Common myeloid progenitor, CD34-positive (primary cell): ENCODE results near the gene CARD9.
A peak's percentile ranks its signal among the peaks of the same experiment; 100 is the strongest.

ENCODE experiments used
- CTCF ChIA-PET: fragments of 350-600 bp; sonication (Branson Sonifier 250); formaldehyde crosslinking; loops from one replicate; lab custom pipeline; 2021; ENCODE audit warnings: antibody characterized with exemption; lab: Charles Lee
- POLR2A ChIA-PET: fragments of 350-600 bp; sonication (Branson Sonifier 250); formaldehyde crosslinking; loops from one replicate; lab custom pipeline; 2021; ENCODE audit warnings: antibody characterized with exemption; lab: Charles Lee
- DNase-seq, 3 donors: peaks; one replicate each; pipeline versions ENCODE4 v3.0.0 to v3.0.0-alpha.2; 2013
- H3K27ac ChIP-seq, 2 experiments: 1 replicate in 1 of 2; 2 replicates in 1 of 2; pipeline ENCODE4 v1.7.0; 2013; ENCODE audit warnings: inconsistent platforms in 2 of 2, low read length in 2 of 2, mild to moderate bottlenecking in 2 of 2, low read depth in 1 of 2, moderate library complexity in 1 of 2; ENCODE audit not compliant: severe bottlenecking in 2 of 2, insufficient read depth in 1 of 2, poor library complexity in 1 of 2
- H3K27me3 ChIP-seq, 5 experiments: replicated peaks in 2 of 5; 1 replicate in 3 of 5; 2 replicates in 2 of 5; pipeline versions ENCODE4 v1.6.1 to v1.7.0; 2013; ENCODE audit warnings: low read length in 4 of 5, mild to moderate bottlenecking in 2 of 5, moderate library complexity in 2 of 5, inconsistent platforms in 1 of 5; ENCODE audit not compliant: insufficient read depth in 5 of 5, control insufficient read depth in 4 of 5
- H3K36me3 ChIP-seq, 4 experiments: 1 replicate in 2 of 4; 2 replicates in 2 of 4; pipeline versions ENCODE4 v1.6.1 to v1.7.0; 2013; ENCODE audit warnings: low read length in 3 of 4, control low read depth in 1 of 4, mild to moderate bottlenecking in 1 of 4; ENCODE audit not compliant: control insufficient read depth in 4 of 4, insufficient read depth in 4 of 4
- H3K4me1 ChIP-seq, 4 experiments: 1 replicate in 3 of 4; 2 replicates in 1 of 4; pipeline versions ENCODE4 v1.6.1 to v1.7.1; 2013; ENCODE audit warnings: low read length in 3 of 4, mild to moderate bottlenecking in 3 of 4, control low read depth in 1 of 4, inconsistent platforms in 1 of 4, moderate library complexity in 1 of 4; ENCODE audit not compliant: control insufficient read depth in 4 of 4, insufficient read depth in 4 of 4; ENCODE audit errors: control extremely low read depth in 1 of 4
- H3K4me3 ChIP-seq, 7 experiments: 1 replicate in 4 of 7; 2 replicates in 3 of 7; pipeline versions ENCODE4 v1.5.1 to v1.7.0; 2013; ENCODE audit warnings: mild to moderate bottlenecking in 7 of 7, low read length in 6 of 7, moderate library complexity in 6 of 7, inconsistent platforms in 2 of 7, low read depth in 2 of 7, control low read depth in 1 of 7; ENCODE audit not compliant: insufficient read depth in 4 of 7, control insufficient read depth in 1 of 7; ENCODE audit errors: extremely low read depth in 1 of 7
- H3K9me3 ChIP-seq, 5 experiments: 1 replicate in 4 of 5; 2 replicates in 1 of 5; pipeline versions ENCODE4 v1.6.1 to v1.7.1; 2013; ENCODE audit warnings: low read length in 4 of 5, mild to moderate bottlenecking in 2 of 5, inconsistent platforms in 1 of 5, low read depth in 1 of 5, moderate library complexity in 1 of 5; ENCODE audit not compliant: control insufficient read depth in 4 of 5, insufficient read depth in 2 of 5; ENCODE audit errors: control extremely low read depth in 1 of 5
- WGBS: methylation state at CpG from one replicate; pipeline ENCODE4 v1.1.5; 2013; ENCODE audit not compliant: insufficient coverage; 5-methylcytosine and 5-hydroxymethylcytosine counted together

The CARD9 gene

GRCh38 chr9:136365775-136366222 is 7.7 kb downstream of the CARD9 start:
- Histone ChIP-seq H3K36me3 (peaks cover 0 to 40% (median 16%) of the 10 kb centered on the region in 4 experiments), H3K4me3 (no peak overlapping the region), H3K27me3 (peaks cover 0 to 3% (median 0%) of the 10 kb centered on the region in 5 experiments), H3K4me1 (peaks cover 0 to 28% (median 19%) of the 10 kb centered on the region in 4 experiments), H3K27ac (no peak overlapping the region), H3K9me3 (no peaks in the 10 kb centered on the region)
- WGBS: 33% methylated on average over 9 of the region's 9 CpGs
- POLR2A ChIA-PET: interaction anchor here (0.5 kb wide), 1 partner anchor 272 kb away, joined by 3 read pairs; no protein-coding TSS in a partner anchor
- DNase-seq: peak in 2 of 3 donors; percentile 38 to 41
- CTCF ChIA-PET: interaction anchor here (1.2 to 4.5 kb wide), 10 partner anchors 9 to 54 kb away, joined by 3 to 22 read pairs (median 3); partner anchors contain the start of gene CARD9

GRCh38 chr9:136364942-136365774 is 8.3 kb downstream of the CARD9 start:
- POLR2A ChIA-PET: interaction anchor here (0.5 kb wide), 1 partner anchor 271 kb away, joined by 3 read pairs; no protein-coding TSS in a partner anchor
- Histone ChIP-seq H3K27ac (no peak overlapping the region), H3K4me3 (no peak overlapping the region), H3K9me3 (no peaks in the 10 kb centered on the region), H3K36me3 (peaks cover 0 to 33% (median 14%) of the 10 kb centered on the region in 4 experiments), H3K27me3 (peaks cover 0 to 3% (median 0%) of the 10 kb centered on the region in 5 experiments), H3K4me1 (peaks cover 0 to 28% (median 19%) of the 10 kb centered on the region in 4 experiments)
- DNase-seq: peak in 1 of 3 donors; percentile 31
- CTCF ChIA-PET: interaction anchor here (1.2 to 4.5 kb wide), 8 partner anchors 9 to 54 kb away, joined by 3 to 22 read pairs (median 4); partner anchors contain the start of gene CARD9
- WGBS: 89% methylated on average over 30 of the region's 31 CpGs

- no peak for DNase-seq
- Histone ChIP-seq H3K27ac (no peak overlapping the region), H3K27me3 (peaks cover 0 to 3% (median 0%) of the 10 kb centered on the region in 5 experiments), H3K4me1 (peaks cover 0 to 28% (median 19%) of the 10 kb centered on the region in 4 experiments), H3K9me3 (no peaks in the 10 kb centered on the region), H3K36me3 (peaks cover 0 to 24% (median 7%) of the 10 kb centered on the region in 4 experiments), H3K4me3 (peak overlapping the region in 2 of 7 experiments; percentile 89)
- POLR2A ChIA-PET: interaction anchor here (1.1 to 2.3 kb wide), 4 partner anchors 8 to 54 kb away, joined by 3 to 5 read pairs (median 4); no protein-coding TSS in a partner anchor
- CTCF ChIA-PET: interaction anchor here (1.0 to 4.5 kb wide), 11 partner anchors 20 to 52 kb away, joined by 3 to 38 read pairs (median 4); partner anchors contain the start of genes ENTR1 and PMPCA
- WGBS: 59% methylated on average over 45 of the region's 54 CpGs
Observed at GRCh38 chr9:136363949-136364748, 9.3 kb downstream of the CARD9 start.

- H3K4me1 ChIP-seq: peaks cover 0 to 28% (median 19%) of the 10 kb centered on the region in 4 experiments
- under 1% methylated on average over 62 of the region's 97 CpGs for WGBS
- ChIA-PET CTCF (interaction anchor here (0.5 to 4.5 kb wide), 15 partner anchors 9 to 254 kb away, joined by 3 to 38 read pairs (median 4); partner anchors contain the start of genes ENTR1 and PMPCA), POLR2A (interaction anchor here (0.9 to 2.3 kb wide), 6 partner anchors 9 to 53 kb away, joined by 3 to 9 read pairs (median 4); no protein-coding TSS in a partner anchor)
- H3K27me3 ChIP-seq: peaks cover 0 to 3% (median 0%) of the 10 kb centered on the region in 5 experiments
- no peaks in the 10 kb centered on the region for H3K9me3 ChIP-seq
- H3K36me3 ChIP-seq: peaks cover 0 to 23% (median 7%) of the 10 kb centered on the region in 4 experiments
- peak within 1 kb of the TSS in 1 of 2 experiments; percentile 43 for H3K27ac ChIP-seq
- peak within 1 kb of the TSS; percentile 63 to 89 (median 80) for H3K4me3 ChIP-seq
- peak; percentile 90 to 94 (median 92) for DNase-seq
Observed at GRCh38 chr9:136363106-136363948, 10.1 kb downstream of the CARD9 start, which contains the start of gene DNLZ. Gene DNLZ, minus strand, starts transcription at chr9:136363744. Its CDS starts 30 bp downstream, at chr9:136363714.

GRCh38 chr9:136362450-136362784 is 11.1 kb downstream of the CARD9 start:
- Histone ChIP-seq H3K36me3 (peaks cover 0 to 22% (median 10%) of the 10 kb centered on the region in 4 experiments), H3K27ac (peak overlapping the region in 1 of 2 experiments; percentile 43), H3K4me3 (no peak overlapping the region), H3K9me3 (no peaks in the 10 kb centered on the region), H3K27me3 (peaks cover 0 to 3% (median 0%) of the 10 kb centered on the region in 5 experiments), H3K4me1 (peaks cover 0 to 28% (median 19%) of the 10 kb centered on the region in 4 experiments)
- POLR2A ChIA-PET: interaction anchor here (1.2 to 2.3 kb wide), 4 partner anchors 10 to 52 kb away, joined by 3 to 8 read pairs (median 4); no protein-coding TSS in a partner anchor
- 96% methylated on average over 4 of the region's 6 CpGs for WGBS
- DNase-seq: no peak
- CTCF ChIA-PET: interaction anchor here (1.0 to 4.5 kb wide), 10 partner anchors 8 to 50 kb away, joined by 3 to 38 read pairs (median 6); partner anchors contain the start of genes ENTR1 and PMPCA
